HG03571 (cell line): ENCODE results near the gene MACROD2.

Source experiments
- ATAC-seq: cut with Tn5 transposase; IDR thresholded peaks from one replicate; pipeline ENCODE4 v1.9.1; 2021; ENCODE audit not compliant: unreplicated experiment

MACROD2 gene

GRCh38 chr20:14727485-14728150, 732.3 kb downstream of the MACROD2 start:
- ATAC-seq = no peak

GRCh38 chr20:14729390-14729789, 734.1 kb downstream of the MACROD2 start:
- no peak for ATAC-seq

DNA sequence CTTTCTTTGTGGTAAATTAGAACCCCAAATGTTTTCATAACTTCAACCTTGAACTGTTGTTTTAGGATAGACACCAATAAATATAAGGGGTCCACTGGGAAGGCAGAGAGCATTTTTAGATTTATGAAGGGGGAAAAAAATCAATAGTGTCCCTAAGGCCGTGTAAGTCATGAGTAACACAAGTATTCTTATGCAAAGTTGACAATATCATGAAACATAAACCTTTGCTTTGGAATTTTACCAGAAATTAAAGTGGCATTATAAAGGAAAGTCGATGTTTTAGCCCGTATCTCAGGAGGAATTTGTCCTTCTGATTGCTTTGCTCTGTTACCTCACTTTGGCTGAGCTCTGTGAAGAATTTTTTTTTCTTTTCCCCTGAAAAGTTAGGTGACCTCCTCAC, 737.0 kb downstream of the MACROD2 start:
- no peak for ATAC-seq

DNA sequence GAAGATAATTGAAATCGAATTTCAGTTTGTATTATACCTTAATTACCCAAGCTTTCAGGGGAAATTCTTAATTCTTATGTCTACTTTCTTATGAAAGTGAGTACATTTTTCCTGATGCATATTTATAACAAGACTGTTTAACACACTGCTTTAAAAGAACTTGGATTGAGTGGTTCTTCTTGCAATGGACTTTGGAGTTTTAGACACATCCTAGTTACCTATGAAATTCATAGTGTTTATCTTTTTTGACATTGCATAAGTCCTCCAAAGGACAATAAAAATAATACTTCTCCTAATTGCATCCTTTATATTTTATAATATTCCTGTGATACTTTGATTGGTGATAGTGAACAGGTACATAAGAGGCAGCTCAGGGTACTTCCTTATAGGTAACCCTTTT, 737.7 kb downstream of the MACROD2 start:
- ATAC-seq = no peak

DNA sequence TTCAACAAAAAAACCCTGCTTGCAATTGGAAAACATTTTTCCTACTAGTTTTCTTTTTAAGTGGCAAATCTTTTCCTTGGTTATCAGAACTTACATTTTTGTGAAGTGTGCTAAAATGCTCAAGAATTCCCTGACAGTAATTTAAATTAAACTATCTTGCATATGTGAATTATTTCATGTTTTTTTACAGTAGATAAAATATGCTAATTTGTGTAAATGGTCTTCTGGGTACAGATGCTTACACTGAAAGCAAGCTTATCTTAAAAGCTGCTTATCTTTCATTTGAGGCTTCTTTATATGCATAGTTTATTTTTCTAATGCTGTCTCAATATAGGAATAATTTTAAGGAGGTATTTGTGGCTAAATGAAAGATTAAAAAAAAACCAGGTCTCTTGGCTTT, 745.1 kb downstream of the MACROD2 start:
- no peak for ATAC-seq

GRCh38 chr20:14741616-14742015, 746.3 kb downstream of the MACROD2 start:
- no peak for ATAC-seq

DNA sequence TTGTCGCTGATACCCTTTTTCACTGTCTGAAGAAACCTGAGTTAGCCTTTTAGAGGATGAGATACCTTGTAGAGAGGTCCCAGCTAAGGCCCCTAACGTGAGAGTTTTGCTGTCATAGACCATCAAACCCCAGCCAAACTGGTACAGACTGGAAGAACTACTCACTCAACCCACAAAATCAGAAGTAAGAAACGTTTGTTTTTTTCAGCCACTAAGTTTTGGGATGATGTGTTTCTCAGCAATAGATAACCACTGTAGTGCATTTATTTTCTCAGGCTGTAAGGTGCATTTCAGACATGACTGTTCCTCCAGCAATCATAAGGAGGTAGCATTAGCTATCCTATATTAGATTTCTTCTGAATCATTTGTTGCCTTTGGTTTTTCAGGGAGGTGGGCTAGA, 749.4 kb downstream of the MACROD2 start:
- ATAC-seq = peak; percentile 62

DNA sequence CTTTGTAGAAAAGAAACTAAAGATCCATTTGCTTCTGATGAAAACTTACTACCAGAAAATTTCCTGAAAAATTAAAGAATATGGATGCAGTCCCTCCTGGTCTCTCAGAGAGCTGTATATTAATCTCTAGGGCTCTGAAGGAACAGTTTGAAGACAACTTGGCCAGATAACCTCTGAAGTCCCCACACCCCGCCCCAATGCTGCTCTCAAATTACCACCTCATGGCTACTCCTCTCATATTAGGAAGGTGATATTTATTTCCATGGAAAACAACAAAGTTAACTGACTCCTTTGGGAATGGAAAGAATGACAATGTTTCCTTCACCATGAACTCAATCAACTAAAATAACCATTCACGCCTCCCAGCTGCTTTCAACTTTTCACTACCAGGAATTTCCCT, 750.5 kb downstream of the MACROD2 start:
- no peak for ATAC-seq

GRCh38 chr20:14751191-14751590, 755.9 kb downstream of the MACROD2 start:
- ATAC-seq = no peak

DNA sequence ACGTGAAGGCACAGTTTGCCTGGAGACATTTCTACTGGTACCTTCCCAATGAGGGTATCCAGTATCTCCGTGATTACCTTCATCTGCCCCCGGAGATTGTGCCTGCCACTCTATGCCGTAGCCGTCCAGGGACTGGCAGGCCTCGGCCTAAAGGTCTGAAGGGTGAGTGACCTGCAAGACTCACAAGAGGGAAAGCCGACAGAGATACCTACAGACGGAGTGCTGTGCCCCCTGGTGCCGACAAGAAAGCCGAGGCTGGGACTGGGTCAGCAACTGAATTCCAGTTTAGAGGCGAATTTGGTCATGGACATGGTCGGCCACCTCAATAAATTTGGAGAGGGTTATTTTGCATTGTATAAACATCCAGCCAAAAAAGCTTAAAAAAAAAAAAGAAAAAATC, 762.4 kb downstream of the MACROD2 start:
- no peak for ATAC-seq

- ATAC-seq = no peak
Measured at GRCh38 chr20:14758356-14758755, 763.0 kb downstream of the MACROD2 start.

DNA sequence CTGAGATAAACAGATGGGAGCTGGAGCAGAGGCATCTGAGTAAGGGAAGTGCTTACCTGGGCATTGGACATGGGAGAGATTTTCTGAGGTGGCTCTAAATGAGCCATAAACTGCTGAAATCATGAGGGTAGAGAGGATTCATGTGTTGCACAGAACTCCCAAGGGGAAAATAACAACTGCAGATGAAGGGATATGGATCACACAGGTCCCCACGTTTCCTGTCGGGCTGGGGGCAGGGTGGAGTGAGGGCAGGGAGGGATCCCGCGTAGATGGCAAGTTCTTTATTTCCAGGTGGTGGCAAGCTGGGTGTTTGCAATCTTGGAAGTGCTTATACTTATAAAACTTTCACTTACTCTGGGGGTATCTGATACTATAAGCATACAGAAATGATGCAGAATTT, 764.7 kb downstream of the MACROD2 start:
- ATAC-seq = no peak

DNA sequence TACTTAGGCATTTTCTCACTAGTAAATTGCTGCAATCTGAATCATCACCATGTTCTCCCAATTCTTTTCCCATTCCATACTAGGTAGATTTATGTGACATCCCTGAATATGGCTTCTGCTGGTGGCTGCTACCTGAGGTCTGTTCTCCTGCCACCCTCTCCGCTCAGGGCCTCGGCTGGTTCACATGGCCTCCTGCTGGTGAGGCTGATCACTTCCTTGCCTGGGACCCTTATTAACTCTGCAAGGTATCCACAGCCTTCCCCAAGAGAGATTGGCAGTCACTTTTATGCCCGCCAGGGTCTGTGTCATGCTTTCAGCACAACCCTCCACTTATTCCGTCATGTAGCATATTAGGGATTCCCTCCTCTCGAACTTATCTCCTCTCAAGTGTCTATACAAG, 766.6 kb downstream of the MACROD2 start:
- ATAC-seq = no peak

GRCh38 chr20:14764511-14765369, 769.4 kb downstream of the MACROD2 start:
- ATAC-seq = no peak

GRCh38 chr20:14765370-14765701, 770.0 kb downstream of the MACROD2 start:
- ATAC-seq = no peak

DNA sequence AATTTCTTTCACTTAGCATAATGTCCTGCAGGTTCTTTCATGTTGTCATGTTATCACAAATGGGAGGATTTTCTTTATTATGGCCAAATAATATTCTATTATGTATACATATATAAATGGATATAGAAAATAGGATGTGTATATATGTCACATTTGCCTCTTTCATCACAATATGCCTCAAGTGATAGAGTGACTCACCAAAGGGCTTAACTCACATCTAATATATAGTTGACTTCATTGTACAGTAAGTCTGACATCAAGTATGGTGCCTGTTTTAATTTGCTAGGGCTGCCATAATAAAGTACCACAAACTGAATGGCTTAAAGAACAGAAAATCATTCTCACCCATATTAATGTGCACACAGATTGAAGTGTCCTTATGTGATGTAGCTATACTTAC, 778.2 kb downstream of the MACROD2 start:
- ATAC-seq = no peak

- no peak for ATAC-seq
Measured at GRCh38 chr20:14775778-14776177, 780.5 kb downstream of the MACROD2 start.

DNA sequence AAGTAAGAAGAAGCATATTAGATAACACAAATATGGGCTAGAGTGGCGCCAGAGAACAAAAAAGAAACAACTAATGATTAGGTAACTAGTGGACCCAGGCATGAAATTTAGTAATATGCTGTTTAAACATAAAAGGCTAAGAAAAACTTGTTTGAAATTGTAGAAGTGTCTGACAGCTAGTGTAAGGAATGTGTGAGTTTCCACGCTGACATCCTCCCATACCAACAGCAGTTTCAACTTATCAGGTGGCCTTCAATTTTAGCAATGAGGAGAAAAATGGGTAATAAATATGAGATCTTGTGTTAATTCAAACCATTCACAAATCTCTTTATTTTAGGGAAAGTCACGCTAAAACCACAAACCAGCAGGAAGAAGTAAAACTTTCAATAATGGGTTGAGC, 782.3 kb downstream of the MACROD2 start:
- ATAC-seq = no peak

DNA sequence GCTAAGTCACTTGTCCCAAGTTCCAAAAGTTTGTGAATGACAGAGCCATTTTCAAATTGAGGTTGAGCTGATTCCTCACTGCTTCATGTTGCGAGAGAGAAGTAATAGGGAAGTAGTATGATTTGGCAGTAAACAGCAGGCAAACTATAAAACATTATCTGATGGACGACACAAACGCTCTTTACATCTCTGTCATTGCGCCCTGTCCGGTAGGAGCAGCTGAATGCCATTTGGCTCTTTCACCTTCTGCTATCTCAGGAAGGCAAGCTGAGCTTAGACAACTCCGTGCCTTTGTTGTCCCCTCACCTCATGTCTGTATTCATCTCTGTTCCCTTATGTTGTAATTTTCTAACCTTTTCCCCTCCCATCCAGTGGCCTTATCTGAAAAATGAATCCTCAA, 782.8 kb downstream of the MACROD2 start:
- no peak for ATAC-seq

DNA sequence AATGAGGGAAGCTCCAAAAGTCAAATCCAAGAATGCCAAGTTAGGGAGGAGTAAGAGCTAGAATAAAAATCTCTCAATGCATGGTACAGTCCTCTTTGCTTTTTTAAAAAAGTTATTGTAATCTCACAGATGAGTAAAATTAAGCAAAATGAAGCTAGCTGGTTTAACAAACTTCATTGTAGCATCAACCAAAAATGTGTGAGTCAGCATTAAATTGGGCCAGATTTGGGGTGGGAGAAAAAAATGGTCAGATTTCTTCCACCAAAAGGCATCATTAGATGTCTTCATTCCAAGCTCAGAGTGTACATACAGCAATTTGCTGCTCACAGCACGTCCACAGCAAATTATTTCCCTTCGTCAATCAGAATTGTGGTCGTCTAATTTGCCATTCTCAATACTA, 783.6 kb downstream of the MACROD2 start:
- no peak for ATAC-seq

GRCh38 chr20:14780508-14780907, 785.2 kb downstream of the MACROD2 start:
- ATAC-seq = no peak

DNA sequence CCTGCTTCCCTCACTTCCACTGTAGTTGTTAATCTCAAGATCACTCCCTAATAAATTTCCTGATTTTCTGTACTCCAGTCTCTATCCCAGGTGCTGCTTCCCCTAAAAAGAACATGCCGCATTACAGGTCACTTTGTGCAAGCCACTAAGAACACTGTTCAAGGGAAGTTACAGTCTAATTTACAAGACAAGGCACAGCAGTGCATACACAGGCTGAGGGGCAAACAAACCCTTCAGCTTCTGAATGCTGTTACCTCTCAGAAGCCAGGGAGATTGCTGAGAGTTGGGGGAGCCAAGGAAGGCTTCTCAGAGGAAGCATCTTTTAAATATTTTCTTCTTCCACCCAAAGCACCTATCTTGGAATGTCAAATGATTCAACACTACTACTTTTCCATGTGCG, 787.4 kb downstream of the MACROD2 start:
- ATAC-seq = no peak

GRCh38 chr20:14783766-14784165, 788.5 kb downstream of the MACROD2 start:
- ATAC-seq = no peak
